ENCODE results near the gene RTTN.

Gene RTTN

DNA sequence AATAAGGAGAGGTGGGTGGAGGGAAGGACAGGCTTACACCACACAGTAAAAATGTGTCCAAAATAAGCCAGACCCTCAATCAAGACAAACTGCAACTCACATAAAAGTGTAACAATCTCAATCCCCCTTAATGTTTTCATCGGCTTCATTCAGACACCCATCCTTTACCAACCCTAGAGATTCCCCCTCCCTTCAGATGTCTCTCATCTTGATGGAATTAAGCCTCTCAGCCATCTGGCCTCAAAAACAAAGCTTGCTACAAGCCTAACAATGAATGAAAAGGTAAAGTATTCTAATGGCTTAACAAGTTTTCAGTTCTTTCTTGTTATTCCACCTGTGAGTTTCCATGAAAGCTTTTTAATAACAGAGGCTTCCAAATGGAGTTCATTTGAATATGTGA lies 5.2 kb downstream of the RTTN start:
- no peak for DNase-seq

DNA sequence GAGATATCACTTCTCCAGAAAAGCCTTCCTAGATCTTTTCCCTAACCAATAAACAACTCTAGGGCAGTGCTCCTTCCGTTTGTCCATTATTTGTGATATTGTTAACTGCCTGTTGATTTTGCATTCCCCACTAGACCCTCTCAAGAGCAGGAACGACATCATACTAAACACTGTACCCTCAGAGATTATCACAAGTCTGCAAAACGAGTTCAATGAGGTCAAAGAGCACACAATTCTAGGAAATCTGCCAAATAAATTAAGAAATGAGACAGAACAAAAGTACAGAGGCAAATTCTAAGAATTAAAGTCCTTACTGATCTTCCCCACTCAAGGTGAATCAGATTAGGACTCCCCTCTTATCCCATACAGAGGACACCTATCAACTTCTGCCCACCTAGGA lies 7.6 kb downstream of the RTTN start:
- no peak for DNase-seq

DNA sequence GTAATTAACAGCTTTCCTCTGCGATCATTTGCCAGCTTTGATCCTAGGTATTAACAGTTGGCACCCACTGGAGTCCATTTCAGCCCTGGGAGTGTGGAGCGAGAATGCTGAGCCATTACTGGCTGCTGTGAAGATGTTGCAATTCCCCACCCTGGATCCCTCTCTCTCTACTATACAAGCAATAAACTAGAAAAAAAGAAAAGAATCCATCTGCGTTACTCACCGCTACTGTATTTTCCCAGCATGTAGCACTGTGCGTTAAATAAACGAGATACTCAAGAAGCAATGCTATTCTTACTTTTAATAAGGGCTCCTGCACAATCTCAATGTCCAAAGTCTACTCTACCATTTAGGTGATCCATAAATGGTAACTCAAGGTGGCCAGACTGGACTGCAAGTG lies 8.5 kb downstream of the RTTN start:
- DNase-seq = no peak

DNA sequence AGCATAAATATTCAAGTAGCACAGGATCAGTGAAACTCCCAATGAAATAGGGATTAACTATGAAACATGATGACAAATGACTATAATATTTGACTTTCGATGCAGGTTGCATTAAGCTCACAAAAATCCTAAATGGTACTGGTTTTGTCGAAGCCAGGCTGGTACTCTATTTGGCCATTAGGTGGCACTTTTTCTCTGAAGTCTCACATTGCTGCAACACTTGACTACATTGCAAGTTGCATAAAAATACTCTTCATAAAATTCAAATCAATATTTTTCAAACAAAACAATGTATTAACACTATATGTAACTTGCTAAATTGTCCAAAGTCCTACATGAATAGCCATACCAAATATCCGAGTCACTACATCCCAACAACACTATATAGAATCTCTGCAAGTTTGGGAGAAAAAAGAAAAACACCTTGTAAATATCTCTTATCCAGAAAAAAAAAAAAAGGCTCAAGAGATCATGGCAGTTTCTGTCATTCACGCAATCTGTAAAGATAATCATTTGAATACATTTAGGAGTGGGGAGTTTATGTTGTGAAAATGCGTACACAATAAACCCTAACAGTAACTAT lies 9.5 kb downstream of the RTTN start:
- DNase-seq = no peak

DNA sequence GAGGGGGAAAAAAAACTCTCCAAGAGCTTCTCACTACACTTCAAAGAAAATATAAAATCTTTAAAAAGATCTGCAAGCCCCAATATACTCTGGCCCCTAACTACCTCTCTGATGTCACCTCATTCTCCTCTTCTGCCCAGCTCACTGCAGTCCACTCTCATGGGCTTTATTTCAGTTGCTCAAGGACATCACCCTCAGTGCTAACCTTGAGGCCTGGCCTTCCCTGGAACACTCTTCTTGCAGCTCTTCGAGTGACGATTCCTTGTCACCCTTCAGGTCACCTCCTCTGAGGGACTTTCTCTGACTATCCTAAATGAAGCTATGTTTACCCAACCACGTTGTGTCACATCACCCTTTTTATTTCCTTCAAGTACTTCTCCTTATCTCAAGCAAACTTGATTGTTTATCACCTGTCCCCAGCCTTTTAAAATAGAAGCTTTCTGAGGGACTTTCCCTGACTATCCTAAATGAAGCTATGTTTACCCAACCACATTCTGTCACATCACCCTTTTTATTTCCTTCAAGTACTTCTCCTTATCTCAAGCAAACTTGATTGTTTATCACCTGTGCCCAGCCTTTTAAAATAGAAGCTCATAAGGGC lies 10.4 kb downstream of the RTTN start:
- DNase-seq = no peak

DNA sequence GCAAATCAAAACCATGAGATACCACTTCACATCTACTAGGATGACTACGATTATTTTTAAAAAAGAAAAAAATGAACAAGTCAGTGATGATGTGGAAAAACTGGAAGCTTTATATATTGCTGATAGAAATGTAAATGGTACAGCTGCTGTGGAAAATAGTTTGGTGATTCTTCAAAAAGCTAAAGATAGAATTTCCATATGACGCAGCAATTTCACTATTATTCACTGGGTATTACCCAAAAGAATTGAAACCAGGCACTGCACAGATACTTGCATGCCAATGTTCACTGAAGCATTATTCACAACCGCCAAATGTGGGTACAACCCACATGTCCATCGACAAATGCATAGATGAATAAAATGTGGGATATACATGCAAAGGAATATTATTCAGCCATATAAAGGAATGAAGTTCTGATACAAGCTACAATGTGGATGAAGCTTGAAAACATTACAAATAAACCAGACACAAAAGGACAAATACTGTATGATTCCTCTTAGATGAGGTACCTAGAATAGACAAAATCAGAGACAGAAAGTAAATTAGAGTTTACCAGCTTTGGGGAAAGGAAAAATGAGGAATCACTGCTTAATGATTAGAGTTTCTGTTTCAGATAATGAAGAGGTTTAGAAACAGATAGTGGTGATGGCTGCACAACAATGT lies 11.1 kb downstream of the RTTN start:
- DNase-seq = no peak

DNA sequence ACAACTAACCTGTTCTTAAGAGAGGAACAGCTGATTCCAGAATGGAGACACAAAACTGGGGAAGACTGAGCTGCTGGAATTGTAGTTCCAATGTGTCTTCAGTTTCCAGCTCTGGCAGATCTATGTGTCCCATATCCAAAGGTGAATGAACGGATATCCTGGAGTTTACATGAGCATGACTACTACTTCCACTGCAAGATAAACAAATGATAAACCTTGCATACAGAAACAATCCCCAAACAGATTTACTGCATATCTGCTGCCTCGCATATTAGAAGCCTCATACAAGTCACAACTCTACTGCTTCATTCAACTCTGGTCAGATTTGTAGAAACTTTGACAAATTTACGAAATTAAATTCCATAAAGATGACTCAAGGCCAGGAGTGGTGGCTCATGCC lies 15.0 kb downstream of the RTTN start:
- DNase-seq = no peak

DNA sequence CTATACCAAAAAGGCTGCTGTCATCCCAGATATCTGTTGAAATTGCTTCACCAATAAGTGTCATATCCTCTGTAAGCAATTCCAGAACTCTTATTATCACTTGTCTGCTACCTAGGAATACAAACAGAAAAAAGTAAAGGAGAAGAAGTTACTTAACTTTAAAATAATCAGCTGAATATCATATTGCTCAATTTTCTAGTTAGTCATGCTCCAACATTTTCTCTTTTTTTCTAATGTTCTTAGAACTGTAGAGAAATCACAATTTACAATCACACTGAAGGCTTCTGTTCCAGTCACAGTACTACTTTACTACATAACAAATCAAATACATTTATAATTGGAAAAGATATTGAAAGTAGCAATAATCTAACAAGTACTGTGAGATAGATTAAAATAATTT lies 17.4 kb downstream of the RTTN start:
- no peak for DNase-seq

DNA sequence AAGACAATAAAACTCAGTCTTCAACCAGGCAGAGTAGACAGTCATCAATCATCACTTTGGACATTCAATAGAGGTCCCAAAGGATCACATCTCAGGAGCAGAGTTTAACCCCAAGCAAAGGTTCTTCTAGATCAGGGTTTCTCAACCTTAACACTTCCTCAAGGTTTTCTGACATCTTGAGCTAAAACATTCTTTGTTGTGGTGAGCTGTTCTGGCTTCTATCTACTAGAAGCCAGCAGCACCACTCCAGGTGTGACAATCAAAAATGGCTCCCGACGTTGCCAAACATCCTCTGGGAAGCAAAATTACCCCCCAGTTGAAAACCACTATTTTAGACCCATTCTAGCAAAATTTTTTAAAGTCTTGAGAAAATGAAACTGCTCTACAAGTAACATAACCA lies 22.0 kb downstream of the RTTN start:
- DNase-seq = no peak

DNA sequence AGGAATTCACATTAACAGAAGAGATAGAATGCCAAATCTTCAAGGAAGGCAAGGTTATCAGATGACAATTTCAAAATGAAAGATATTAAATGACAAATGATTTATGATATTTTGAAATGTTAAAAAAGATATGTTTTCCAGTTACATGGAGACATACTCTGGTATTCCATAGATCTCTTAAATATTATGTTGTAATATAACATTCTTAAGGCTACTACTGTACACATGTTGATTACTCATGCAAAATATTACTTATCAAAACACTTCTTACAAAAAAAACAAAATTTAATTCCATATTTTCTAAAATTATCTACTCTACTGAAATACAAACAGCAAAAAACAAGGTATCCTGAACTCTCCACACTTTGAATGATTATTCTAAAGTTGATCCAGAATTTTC lies 22.9 kb downstream of the RTTN start:
- no peak for DNase-seq

DNA sequence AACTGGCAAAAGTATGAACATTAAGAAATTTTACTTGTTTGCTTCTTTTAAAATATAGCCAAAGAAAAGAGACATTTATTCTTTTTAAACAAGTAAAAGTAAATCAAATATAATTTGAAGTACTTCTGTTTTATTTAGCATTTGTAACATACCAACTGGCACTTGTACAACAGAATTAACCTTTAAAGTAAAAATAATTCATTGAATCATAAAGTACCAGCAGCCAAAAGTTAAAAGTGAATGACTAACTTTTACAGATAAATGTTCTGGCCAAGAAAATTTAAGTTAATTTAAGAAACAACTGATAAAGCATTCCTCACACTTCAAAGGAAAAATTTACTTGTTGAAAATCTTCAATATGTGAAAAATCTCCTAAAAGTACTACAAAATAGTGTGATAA lies 23.8 kb downstream of the RTTN start:
- no peak for DNase-seq

DNA sequence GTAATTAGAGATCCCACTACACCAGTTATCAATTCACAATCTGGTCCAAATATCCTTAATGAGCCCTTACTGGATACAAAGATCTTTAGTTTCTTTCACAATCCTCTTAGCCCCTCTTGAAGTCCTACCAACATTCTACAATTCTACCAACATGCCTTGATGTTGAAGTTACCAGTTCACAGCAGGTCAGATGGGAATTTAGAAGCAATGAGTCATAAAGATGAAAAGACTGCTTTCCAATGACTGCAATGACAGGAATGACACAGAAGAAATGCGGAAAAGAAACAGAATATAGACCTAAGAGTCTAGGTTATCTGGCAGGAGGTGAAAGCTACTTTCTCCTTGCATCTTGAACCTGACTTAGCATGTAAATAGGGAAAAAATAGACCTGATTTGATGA lies 24.5 kb downstream of the RTTN start:
- no peak for DNase-seq

DNA sequence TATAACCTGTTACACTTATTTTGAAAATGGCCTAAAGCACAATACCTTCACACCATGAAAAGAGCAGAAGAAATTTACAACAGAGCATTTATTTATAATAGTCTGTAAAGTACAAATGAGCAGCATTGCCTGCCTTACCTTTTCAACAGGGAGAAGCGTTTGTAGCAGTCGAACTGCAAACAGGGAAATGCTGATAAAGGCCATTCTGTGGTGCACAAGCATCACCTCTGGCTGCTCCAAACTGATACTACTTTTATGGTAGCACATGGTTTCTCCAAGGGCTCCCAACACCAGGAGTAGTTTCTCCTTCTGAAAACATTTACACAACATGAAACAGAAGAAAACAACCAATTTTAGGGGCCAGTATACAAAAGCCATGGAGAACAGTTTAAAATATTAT lies 28.9 kb downstream of the RTTN start:
- no peak for DNase-seq

DNA sequence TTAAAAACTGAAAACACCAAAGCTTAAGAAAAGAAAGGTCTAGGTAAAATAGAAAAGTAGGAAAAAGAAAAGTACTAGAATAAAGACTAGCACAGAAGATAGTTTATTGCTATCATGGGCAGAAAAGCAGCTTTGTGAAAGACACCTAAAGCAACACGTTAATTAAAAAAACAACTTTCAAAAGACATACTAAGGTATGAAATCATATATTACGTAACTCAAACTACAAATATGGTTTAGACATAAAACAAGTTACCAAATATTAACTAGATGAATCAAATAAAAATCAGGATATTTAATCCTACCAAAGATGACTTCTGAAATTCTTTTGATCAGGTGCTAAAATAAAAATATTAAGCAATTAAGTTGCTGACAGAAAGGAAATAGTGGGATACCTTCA lies 30.3 kb downstream of the RTTN start:
- DNase-seq = no peak

DNA sequence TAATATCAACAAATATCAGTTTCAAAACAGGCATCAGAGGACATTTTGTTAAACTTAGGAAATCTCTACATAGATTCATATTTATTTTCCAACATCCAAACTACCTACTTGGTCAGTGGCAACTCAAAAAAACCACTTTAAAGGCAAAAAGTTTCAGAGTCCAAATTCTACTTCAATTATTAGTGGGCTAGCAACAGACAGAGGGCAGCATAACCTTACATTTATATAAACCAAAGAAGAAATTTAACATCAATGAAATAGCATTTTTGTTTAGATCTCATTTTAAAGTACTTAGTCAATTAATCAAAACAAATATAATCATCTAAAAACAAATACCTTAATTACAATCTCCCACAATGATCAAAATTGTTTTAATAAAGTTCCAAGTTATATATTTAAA lies 33.3 kb downstream of the RTTN start:
- DNase-seq = no peak

DNA sequence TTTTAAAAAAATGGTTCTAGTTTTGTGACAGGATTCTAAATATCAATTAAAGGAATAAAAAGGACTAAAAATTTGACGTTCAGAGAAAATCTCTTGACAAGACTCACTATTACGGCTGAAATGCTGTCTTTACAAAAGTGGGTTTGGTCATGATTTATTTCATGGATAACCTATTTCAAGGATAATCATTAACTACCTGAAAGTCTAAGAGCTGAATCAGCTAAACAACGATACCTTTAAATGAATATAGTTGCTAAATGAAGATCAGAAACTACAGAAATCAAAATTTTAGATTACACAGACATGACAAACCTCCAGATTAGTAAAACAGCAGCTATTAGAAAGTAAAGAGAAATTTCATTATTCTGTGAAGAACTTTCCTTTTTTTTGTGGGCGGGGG lies 35.7 kb downstream of the RTTN start:
- DNase-seq = no peak

DNA sequence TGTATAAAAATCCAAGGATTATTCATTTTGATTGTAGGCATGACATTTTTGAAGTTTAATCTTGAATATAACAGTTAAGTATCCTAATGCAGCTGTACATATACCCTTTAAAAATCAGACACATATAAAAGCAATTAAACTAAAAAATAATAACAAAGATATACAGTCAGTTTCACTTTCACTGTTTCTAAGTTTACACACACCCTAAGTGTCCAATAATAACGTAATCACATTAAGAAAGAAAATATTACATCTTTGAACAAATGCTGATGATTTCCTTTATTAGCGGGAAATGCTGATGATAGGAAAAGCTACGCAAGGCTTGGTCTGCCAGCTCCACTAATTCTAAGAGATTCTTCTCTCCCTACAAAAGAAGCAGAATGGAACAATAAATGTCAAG lies 38.8 kb downstream of the RTTN start:
- no peak for DNase-seq

DNA sequence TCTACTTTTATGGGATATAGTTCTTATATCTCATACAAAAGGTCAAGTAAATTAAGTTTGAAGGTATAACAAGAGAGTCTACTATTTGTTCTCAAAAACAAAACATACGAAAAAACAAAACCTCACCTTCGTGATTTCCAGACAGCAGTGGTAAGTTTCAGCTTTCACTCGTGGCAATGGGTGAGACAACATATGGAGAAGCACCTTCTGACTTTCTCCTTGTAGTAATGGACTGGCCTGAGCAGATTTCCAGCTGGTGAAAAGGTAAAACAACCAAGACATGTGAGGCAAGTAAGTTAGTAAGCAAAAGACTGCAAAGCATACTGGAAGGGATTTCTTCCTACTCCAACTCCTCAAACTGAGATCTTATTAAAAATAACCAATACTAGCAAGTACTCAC lies 39.6 kb downstream of the RTTN start:
- no peak for DNase-seq

DNA sequence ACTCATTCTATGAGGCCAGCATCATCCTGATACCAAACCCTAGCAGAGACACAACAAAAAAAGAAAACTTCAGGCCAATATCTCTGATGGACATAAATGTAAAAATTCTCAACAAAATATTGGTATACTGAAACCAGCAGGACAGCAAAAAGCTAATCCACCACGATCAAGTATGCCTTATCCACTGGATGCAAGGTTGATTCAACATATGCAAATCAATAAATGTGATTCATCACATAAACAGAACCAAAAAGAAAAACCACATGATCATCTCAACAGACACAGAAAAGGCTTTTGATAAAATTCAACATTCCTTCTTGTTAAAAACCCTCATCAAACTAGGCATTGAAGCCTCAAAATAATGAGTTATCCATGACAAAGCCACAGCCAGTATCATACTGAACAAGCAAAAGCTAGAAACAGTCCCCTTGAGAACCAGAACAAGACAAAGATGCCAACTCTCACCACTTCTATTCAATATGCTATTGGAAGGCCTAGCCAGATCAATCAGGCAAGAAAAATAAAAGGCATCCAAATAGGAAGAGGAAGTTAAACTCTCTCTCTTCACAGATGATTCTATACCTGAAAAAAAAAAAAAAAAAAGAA lies 45.3 kb downstream of the RTTN start:
- DNase-seq = no peak

DNA sequence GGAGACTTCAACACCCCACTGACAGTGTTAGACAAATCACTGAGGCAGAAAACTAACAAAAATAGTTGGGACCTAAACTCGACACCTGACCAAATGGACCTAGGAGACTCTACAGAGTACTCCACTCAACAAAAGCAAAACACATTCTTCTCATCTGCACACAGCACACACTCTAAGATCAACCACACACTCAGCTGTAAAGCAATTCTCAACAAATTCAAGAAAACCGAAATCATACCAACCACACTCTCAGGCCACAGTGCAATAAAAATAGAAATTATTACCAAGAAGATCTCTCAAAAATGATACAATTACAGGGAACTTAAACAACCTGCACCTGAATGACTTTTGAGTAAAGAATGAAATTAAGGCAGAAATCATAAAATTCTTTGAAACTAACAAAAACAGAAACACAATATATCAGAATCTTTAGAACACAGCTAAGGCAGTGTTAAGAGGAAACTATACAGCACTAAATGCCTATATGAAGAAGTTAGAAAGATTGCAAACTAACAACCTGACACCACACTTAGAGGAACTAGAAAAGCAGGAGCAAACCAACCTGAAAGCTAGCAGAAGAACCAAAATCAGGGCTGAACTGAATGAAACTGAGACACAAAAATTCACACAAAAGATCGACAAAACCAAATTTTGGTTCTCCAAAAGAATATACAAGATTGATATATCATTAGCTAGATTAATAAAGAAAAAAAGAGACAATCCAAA lies 46.3 kb downstream of the RTTN start:
- DNase-seq = no peak

DNA sequence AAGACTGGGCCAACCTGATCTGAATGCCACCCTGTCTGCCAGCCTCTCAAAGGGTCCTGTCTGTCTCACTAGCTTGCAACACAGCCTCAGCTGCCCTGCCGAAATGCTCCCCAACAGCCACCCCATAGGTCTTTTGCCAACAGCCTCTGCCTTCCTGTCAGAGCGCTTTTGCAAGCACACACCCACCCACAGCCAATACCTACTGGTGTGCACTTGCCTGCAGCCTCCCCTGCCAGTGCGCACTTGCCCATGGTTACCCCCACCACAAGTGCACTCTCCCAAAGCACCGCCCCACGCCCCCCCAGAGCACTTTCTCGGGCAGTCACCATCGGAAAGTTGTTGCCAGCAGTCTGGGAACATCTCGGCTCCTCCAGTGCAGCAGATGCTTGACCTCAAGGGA lies 48.6 kb downstream of the RTTN start:
- DNase-seq = no peak

DNA sequence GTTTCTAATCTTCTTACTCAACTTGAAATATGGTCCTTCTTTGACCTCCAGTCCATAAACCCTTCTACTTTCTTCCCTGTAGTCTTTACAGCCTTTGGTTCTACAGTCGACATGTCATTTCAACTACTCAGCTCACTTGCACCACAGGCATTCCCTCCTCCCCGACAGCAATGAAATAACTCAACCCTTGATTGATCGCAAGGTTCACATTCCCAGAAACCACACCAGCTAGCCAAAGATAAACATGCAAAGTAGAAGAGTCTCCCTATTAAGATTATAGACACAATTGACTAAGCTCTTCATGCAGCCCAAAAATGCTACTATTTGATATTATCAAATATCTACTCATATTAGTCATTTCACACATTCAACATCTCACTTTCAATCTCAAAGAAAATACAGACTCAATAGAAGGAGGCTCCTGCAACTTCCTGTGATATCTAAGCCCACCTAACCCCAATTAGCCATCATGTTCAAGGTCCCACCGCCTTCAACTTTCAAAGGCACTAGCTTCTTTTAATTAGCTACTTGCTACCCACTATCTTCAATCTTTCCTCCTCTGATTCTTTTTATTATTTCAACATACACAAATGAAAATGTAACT lies 50.8 kb downstream of the RTTN start:
- DNase-seq = no peak

DNA sequence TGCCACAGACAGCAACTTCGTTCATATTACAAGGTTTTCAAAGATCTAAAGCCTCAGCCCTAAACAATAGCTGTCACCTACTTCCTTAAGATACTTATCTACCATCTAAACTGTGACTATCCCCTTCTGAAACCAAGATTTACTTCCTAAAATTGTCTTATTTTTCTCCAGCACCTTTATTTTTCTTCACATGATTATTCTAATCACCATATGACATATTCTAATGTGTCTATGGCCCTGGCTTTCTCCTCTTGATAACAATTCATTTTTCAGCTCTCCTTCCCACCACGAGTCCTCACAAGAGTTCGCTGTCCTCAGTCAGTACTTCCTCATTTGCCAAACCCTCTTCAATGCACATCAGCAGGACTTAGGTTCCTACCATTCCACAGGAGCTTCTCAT lies 53.9 kb downstream of the RTTN start:
- no peak for DNase-seq
